Measurements from ENCODE around the gene OVCA2. TPM values are rescaled to one million over a fixed set of nuclear protein-coding genes. Genes with fewer than 3 reads are reported as not detected.
A peak's percentile ranks its signal among the peaks of the same experiment; 100 is the strongest.

The OVCA2 gene
- polyA plus RNA-seq, 6 donors from 2014 or later: 43.0 to 66.7 (median 58.3) TPM

GRCh38 chr17:2061441-2061958, 19.7 kb downstream of the OVCA2 start:
- Mint-ChIP-seq H3K4me1 (peaks cover 33 to 46% (median 33%) of the 10 kb centered on the region in 3 donors), H3K4me3 (no peak overlapping the region), H3K36me3 (peaks cover 14 to 20% of the 10 kb centered on the region in 2 donors), H3K9me3 (no peaks in the 10 kb centered on the region), H3K27ac (peak overlapping the region in 1 of 6 donors; percentile 42), H3K27me3 (peaks cover 3 to 23% (median 8%) of the 10 kb centered on the region in 3 donors)
- ATAC-seq (ENCODE audit: low read depth in 2 of 2) (no peak), DNase-seq (no peak)

GRCh38 chr17:2062571-2063183, 20.9 kb downstream of the OVCA2 start:
- H3K36me3 Mint-ChIP-seq: peaks cover 14 to 20% of the 10 kb centered on the region in 2 donors
- H3K4me1 Mint-ChIP-seq: peaks cover 31 to 46% (median 33%) of the 10 kb centered on the region in 3 donors
- peaks cover 3 to 23% (median 8%) of the 10 kb centered on the region in 3 donors for H3K27me3 Mint-ChIP-seq
- ATAC-seq (ENCODE audit: low read depth in 2 of 2) (no peak), DNase-seq (no peak)
- H3K4me3 Mint-ChIP-seq: no peak overlapping the region
- H3K27ac Mint-ChIP-seq: peak overlapping the region in 1 of 6 donors; percentile 87
- H3K9me3 Mint-ChIP-seq: no peaks in the 10 kb centered on the region

GRCh38 chr17:2063261-2064146, 21.7 kb downstream of the OVCA2 start:
- H3K36me3 Mint-ChIP-seq: peaks cover 14 to 24% of the 10 kb centered on the region in 2 donors

GRCh38 chr17:2064147-2064489, 22.3 kb downstream of the OVCA2 start:
- no peak for ATAC-seq (ENCODE audit: low read depth in 2 of 2)
- Mint-ChIP-seq H3K27me3 (peaks cover 3 to 23% (median 8%) of the 10 kb centered on the region in 3 donors), H3K4me3 (peak overlapping the region in 4 of 8 donors; percentile 37 to 76 (median 74)), H3K9me3 (no peaks in the 10 kb centered on the region), H3K36me3 (peaks cover 14 to 24% of the 10 kb centered on the region in 2 donors), H3K27ac (peak overlapping the region in 2 of 6 donors; percentile 24 to 77), H3K4me1 (peaks cover 30 to 44% (median 33%) of the 10 kb centered on the region in 3 donors)
- no peak for DNase-seq

More at GRCh38 chr17:2063261-2064146, 21.7 kb downstream of the OVCA2 start:
- Mint-ChIP-seq H3K4me1 (peaks cover 31 to 46% (median 33%) of the 10 kb centered on the region in 3 donors), H3K27ac (peak overlapping the region in 2 of 6 donors; percentile 62 to 77), H3K27me3 (peaks cover 3 to 23% (median 8%) of the 10 kb centered on the region in 3 donors), H3K9me3 (no peaks in the 10 kb centered on the region), H3K4me3 (peak overlapping the region in 4 of 8 donors; percentile 34 to 74 (median 48))
- ATAC-seq (ENCODE audit: low read depth in 2 of 2): no peak
- no peak for DNase-seq

- H3K27me3 Mint-ChIP-seq: peaks cover 3 to 19% (median 8%) of the 10 kb centered on the region in 3 donors
- ATAC-seq (ENCODE audit: low read depth in 2 of 2): peak; percentile 66 to 71
- H3K9me3 Mint-ChIP-seq: no peaks in the 10 kb centered on the region
- peak overlapping the region; percentile 77 to 96 (median 88) for H3K27ac Mint-ChIP-seq
- no peak for DNase-seq
- peaks cover 14 to 24% of the 10 kb centered on the region in 2 donors for H3K36me3 Mint-ChIP-seq
- peaks cover 25 to 40% (median 29%) of the 10 kb centered on the region in 3 donors for H3K4me1 Mint-ChIP-seq
- peak overlapping the region in 7 of 8 donors; percentile 10 to 76 (median 59) for H3K4me3 Mint-ChIP-seq
Measured at GRCh38 chr17:2064520-2064971, 22.7 kb downstream of the OVCA2 start.

- Mint-ChIP-seq H3K9me3 (no peaks in the 10 kb centered on the region), H3K27ac (peak overlapping the region in 5 of 6 donors; percentile 77 to 96 (median 88)), H3K27me3 (peaks cover 3 to 13% (median 8%) of the 10 kb centered on the region in 3 donors), H3K4me1 (peaks cover 21 to 33% (median 22%) of the 10 kb centered on the region in 3 donors), H3K4me3 (peak overlapping the region in 6 of 8 donors; percentile 37 to 76 (median 62)), H3K36me3 (peaks cover 14 to 24% of the 10 kb centered on the region in 2 donors)
- DNase-seq: no peak
- peak; percentile 35 to 42 for ATAC-seq (ENCODE audit: low read depth in 2 of 2)
Measured at GRCh38 chr17:2064980-2065785, 23.4 kb downstream of the OVCA2 start.

GRCh38 chr17:2065949-2066400, 24.2 kb downstream of the OVCA2 start:
- Mint-ChIP-seq H3K36me3 (peaks cover 7 to 24% of the 10 kb centered on the region in 2 donors), H3K27ac (peak overlapping the region in 1 of 6 donors; percentile 7), H3K9me3 (no peaks in the 10 kb centered on the region), H3K4me1 (peaks cover 19 to 27% (median 21%) of the 10 kb centered on the region in 3 donors), H3K27me3 (peaks cover under 1 to 5% (median 3%) of the 10 kb centered on the region in 3 donors), H3K4me3 (no peak overlapping the region)
- no peak for DNase-seq
- no peak for ATAC-seq (ENCODE audit: low read depth in 2 of 2)

GRCh38 chr17:2067048-2067561, 25.3 kb downstream of the OVCA2 start:
- H3K36me3 Mint-ChIP-seq: peaks cover 11 to 20% of the 10 kb centered on the region in 2 donors
- no peak overlapping the region for H3K27ac Mint-ChIP-seq
- no peaks in the 10 kb centered on the region for H3K9me3 Mint-ChIP-seq
- peaks cover 21 to 27% (median 23%) of the 10 kb centered on the region in 3 donors for H3K4me1 Mint-ChIP-seq
- DNase-seq (no peak), ATAC-seq (ENCODE audit: low read depth in 2 of 2) (no peak)
- peak overlapping the region in 1 of 8 donors; percentile 70 for H3K4me3 Mint-ChIP-seq
- peaks cover 0 to 5% (median 3%) of the 10 kb centered on the region in 3 donors for H3K27me3 Mint-ChIP-seq

- Mint-ChIP-seq H3K27ac (peak overlapping the region in 1 of 6 donors; percentile 53), H3K27me3 (peaks cover 0 to 2% (median 0%) of the 10 kb centered on the region in 3 donors), H3K36me3 (peaks cover 16 to 24% of the 10 kb centered on the region in 2 donors), H3K4me1 (peaks cover 21 to 27% (median 23%) of the 10 kb centered on the region in 3 donors), H3K9me3 (no peaks in the 10 kb centered on the region), H3K4me3 (no peak overlapping the region)
- ATAC-seq (ENCODE audit: low read depth in 2 of 2): no peak
- no peak for DNase-seq
Measured at GRCh38 chr17:2067608-2068024, 25.8 kb downstream of the OVCA2 start.

GRCh38 chr17:2068031-2068518, 26.3 kb downstream of the OVCA2 start:
- no peak overlapping the region for H3K4me3 Mint-ChIP-seq
- DNase-seq (no peak), ATAC-seq (ENCODE audit: low read depth in 2 of 2) (no peak)
- peaks cover 21 to 27% (median 23%) of the 10 kb centered on the region in 3 donors for H3K4me1 Mint-ChIP-seq
- H3K27ac Mint-ChIP-seq: peak overlapping the region in 1 of 6 donors; percentile 70
- H3K36me3 Mint-ChIP-seq: peaks cover 16 to 27% of the 10 kb centered on the region in 2 donors
- no peaks in the 10 kb centered on the region for H3K9me3 Mint-ChIP-seq
- H3K27me3 Mint-ChIP-seq: no peaks in the 10 kb centered on the region

- ATAC-seq (ENCODE audit: low read depth in 2 of 2) (no peak), DNase-seq (no peak)
- Mint-ChIP-seq H3K9me3 (no peaks in the 10 kb centered on the region), H3K36me3 (peaks cover 16 to 27% of the 10 kb centered on the region in 2 donors), H3K4me3 (no peak overlapping the region), H3K27ac (no peak overlapping the region), H3K27me3 (no peaks in the 10 kb centered on the region), H3K4me1 (peaks cover 17 to 23% (median 22%) of the 10 kb centered on the region in 3 donors)
Measured at GRCh38 chr17:2068519-2069051, 26.8 kb downstream of the OVCA2 start.

Data from naive B cell (primary cell).